ENCODE results near the gene HCRTR1. TPM values are rescaled to one million over a fixed set of nuclear protein-coding genes. Genes with fewer than 3 reads are reported as not detected.

Gene HCRTR1
- total RNA-seq, 1 donor from 2014 or later = 0.73 TPM

- Mint-ChIP-seq H3K27ac (ENCODE audit: unreplicated experiment) (peak overlapping the region; percentile 23), H3K4me1 (ENCODE audit: unreplicated experiment) (peaks cover 52% of the 10 kb centered on the region), H3K27me3 (ENCODE audit: unreplicated experiment) (no peaks in the 10 kb centered on the region), H3K4me3 (ENCODE audit: unreplicated experiment) (no peak overlapping the region), H3K36me3 (ENCODE audit: unreplicated experiment) (no peaks in the 10 kb centered on the region), H3K9me3 (ENCODE audit: unreplicated experiment) (no peaks in the 10 kb centered on the region)
- no peak for DNase-seq (ENCODE audit: extremely low spot score, unreplicated experiment)
- no peak for TF ChIP-seq CTCF (IDR thresholded peaks at IDR 0.05)
Observed at GRCh38 chr1:31667065-31667785, 49.7 kb downstream of the HCRTR1 start.

- Mint-ChIP-seq H3K27ac (ENCODE audit: unreplicated experiment) (no peak overlapping the region), H3K4me1 (ENCODE audit: unreplicated experiment) (peaks cover 52% of the 10 kb centered on the region), H3K9me3 (ENCODE audit: unreplicated experiment) (no peaks in the 10 kb centered on the region)
Observed at GRCh38 chr1:31668303-31668883, 50.9 kb downstream of the HCRTR1 start.

DNA sequence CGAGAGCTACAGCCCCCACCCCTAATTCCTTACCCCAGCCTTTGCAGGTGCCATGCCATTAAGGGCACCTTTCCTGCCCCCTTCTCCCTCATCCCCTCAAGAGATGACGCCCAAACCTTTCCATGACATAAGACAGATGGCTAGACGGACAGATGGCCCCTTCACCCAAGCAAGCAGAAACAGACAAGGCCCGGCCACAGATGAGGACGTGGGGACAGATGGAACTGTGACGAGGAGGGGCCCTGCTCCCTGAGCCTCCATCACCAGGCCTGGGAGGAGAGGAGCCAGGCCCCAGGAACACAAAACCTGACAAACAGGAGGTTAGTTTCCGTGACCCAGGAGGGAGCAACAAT lies 51.9 kb downstream of the HCRTR1 start:
- Mint-ChIP-seq H3K4me1 (ENCODE audit: unreplicated experiment) (peaks cover 54% of the 10 kb centered on the region), H3K27ac (ENCODE audit: unreplicated experiment) (peak overlapping the region; percentile 34), H3K9me3 (ENCODE audit: unreplicated experiment) (no peaks in the 10 kb centered on the region), H3K27me3 (ENCODE audit: unreplicated experiment) (no peaks in the 10 kb centered on the region), H3K36me3 (ENCODE audit: unreplicated experiment) (no peaks in the 10 kb centered on the region), H3K4me3 (ENCODE audit: unreplicated experiment) (peak overlapping the region; percentile 18)
- no peak for DNase-seq (ENCODE audit: extremely low spot score, unreplicated experiment)
- TF ChIP-seq CTCF (IDR thresholded peaks at IDR 0.05) = no peak

More at GRCh38 chr1:31668303-31668883, 50.9 kb downstream of the HCRTR1 start:
- no peak for TF ChIP-seq CTCF (IDR thresholded peaks at IDR 0.05)
- Mint-ChIP-seq H3K4me3 (ENCODE audit: unreplicated experiment) (no peak overlapping the region), H3K27me3 (ENCODE audit: unreplicated experiment) (no peaks in the 10 kb centered on the region), H3K36me3 (ENCODE audit: unreplicated experiment) (no peaks in the 10 kb centered on the region)
- no peak for DNase-seq (ENCODE audit: extremely low spot score, unreplicated experiment)

DNA sequence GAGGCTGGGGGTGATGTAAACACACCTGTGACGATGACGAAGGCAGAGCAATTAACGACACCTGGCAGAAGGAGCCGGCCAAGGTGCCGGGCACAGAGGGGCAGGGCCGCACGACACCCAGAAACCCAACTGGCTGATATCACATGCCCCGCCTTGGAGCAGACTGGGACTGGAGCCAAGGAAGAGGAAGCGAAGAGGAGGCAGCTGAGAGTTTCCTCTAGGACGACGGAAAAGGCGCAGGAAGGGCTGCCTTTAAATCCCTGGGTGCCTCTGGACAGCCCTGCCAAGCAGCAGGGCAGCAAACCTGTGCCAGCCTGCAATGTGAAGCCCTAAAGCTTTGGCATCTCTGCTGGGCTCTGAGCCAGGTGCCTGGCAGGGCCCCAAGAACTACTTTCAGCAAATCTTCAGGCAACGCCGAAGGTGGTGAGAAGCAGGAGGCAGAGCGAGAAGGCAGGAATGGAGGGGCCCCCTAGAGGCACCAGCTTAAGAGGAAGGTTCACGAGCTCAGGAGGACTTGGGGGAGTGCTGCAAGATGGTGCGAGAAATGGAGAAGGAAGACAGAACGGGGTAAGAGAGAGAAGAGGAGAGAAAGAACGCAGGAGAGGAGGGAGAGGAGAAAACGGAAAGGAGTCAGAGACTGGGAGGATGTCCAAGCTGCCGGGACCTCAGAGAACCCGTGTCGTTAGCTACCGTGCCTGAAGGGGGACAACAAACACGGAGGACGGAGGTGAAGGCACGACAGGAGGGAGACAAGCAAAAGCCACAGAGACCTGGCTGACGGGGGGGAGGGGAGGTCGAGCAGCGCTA lies 52.5 kb downstream of the HCRTR1 start:
- peak; percentile 90 for DNase-seq (ENCODE audit: extremely low spot score, unreplicated experiment)
- Mint-ChIP-seq H3K4me1 (ENCODE audit: unreplicated experiment) (peaks cover 59% of the 10 kb centered on the region), H3K27ac (ENCODE audit: unreplicated experiment) (peak overlapping the region; percentile 84), H3K4me3 (ENCODE audit: unreplicated experiment) (peak overlapping the region; percentile 18), H3K9me3 (ENCODE audit: unreplicated experiment) (no peaks in the 10 kb centered on the region), H3K36me3 (ENCODE audit: unreplicated experiment) (no peaks in the 10 kb centered on the region), H3K27me3 (ENCODE audit: unreplicated experiment) (no peaks in the 10 kb centered on the region)
- peak; percentile 13 for TF ChIP-seq CTCF (IDR thresholded peaks at IDR 0.05)

GRCh38 chr1:31670593-31670964 lies 53.1 kb downstream of the HCRTR1 start:
- H3K36me3 Mint-ChIP-seq (ENCODE audit: unreplicated experiment) = no peaks in the 10 kb centered on the region
- DNase-seq (ENCODE audit: extremely low spot score, unreplicated experiment) = no peak
- no peaks in the 10 kb centered on the region for H3K9me3 Mint-ChIP-seq (ENCODE audit: unreplicated experiment)
- H3K4me1 Mint-ChIP-seq (ENCODE audit: unreplicated experiment) = peaks cover 61% of the 10 kb centered on the region
- no peak overlapping the region for H3K4me3 Mint-ChIP-seq (ENCODE audit: unreplicated experiment)
- H3K27me3 Mint-ChIP-seq (ENCODE audit: unreplicated experiment) = no peaks in the 10 kb centered on the region
- peak overlapping the region; percentile 84 for H3K27ac Mint-ChIP-seq (ENCODE audit: unreplicated experiment)
- TF ChIP-seq CTCF (IDR thresholded peaks at IDR 0.05) = no peak
